GM10266 (cell line): ENCODE data around the gene PPTC7.

Experiments used
- DNase-seq: peaks from one replicate; pipeline ENCODE4 v3.0.0; 2012; ENCODE audit errors: extremely low spot score
- TF ChIP-seq, protein P1 (sequence below): IDR thresholded peaks from 2 replicates; pipeline ENCODE4 v1.5.1; 2012; ENCODE audit warnings: mild to moderate bottlenecking, low read depth; ENCODE audit not compliant: control insufficient read depth, insufficient read depth; ENCODE audit errors: missing control alignments

The PPTC7 gene

DNA sequence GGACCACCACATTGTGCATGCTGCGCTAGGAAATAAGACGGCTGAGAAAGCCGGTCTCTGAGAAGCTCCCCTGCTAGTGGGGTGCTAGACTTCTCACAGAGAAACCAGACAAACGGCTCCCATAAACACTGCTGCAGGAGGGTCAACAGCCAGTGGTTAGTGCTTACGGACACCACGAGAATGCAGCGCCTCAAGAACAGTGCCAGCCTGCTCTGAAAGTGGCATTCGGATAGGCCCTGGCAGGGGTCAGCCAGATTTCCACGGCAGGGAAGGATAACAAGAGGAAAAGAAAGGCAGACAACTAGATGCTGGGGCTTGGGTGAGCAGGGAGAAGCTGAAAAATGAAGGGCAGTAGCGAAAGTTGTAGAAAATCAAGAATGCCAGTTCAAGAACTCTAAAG is 26.4 kb downstream of the PPTC7 start:
- TF ChIP-seq, protein P1, sequence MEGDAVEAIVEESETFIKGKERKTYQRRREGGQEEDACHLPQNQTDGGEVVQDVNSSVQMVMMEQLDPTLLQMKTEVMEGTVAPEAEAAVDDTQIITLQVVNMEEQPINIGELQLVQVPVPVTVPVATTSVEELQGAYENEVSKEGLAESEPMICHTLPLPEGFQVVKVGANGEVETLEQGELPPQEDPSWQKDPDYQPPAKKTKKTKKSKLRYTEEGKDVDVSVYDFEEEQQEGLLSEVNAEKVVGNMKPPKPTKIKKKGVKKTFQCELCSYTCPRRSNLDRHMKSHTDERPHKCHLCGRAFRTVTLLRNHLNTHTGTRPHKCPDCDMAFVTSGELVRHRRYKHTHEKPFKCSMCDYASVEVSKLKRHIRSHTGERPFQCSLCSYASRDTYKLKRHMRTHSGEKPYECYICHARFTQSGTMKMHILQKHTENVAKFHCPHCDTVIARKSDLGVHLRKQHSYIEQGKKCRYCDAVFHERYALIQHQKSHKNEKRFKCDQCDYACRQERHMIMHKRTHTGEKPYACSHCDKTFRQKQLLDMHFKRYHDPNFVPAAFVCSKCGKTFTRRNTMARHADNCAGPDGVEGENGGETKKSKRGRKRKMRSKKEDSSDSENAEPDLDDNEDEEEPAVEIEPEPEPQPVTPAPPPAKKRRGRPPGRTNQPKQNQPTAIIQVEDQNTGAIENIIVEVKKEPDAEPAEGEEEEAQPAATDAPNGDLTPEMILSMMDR: no peak
- DNase-seq: no peak

DNA sequence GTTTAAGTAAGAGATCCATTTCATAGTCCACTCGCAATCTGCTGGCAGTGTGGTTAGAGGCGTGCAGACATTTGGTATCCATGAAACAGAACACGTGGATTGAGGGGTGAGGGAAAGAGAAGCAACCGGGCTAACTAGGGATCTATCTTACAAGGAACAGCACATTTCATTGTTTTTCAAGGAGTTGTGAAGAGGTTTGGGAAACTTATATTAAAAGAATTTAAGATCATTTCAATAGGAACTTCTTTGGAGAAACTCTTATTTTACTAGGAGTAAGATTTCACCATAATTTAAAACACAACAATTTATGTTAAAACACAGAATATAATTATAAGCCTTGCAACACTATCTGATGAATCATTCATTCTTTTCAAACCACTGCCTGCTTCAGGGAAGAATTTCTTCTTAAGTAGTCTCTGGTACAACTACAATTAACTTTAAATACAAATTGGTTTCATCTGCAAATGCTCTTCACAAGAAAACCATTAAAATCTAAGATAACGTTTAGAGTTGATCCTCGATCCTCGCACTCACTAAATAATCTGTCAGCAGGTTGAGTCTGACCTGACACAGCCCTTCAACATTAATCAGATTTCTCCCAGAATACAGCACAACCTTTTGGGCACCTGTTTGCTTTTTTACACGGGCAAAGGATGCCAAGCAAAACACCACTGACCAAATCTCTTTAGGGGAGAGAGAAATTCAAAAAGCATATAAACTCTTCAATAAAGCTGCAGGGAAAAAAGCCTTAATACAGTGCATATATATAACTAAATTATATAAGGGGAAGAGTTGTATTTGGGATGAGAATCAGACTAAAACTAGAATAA is 27.3 kb downstream of the PPTC7 start:
- DNase-seq: no peak
- TF ChIP-seq, protein P1: no peak

DNA sequence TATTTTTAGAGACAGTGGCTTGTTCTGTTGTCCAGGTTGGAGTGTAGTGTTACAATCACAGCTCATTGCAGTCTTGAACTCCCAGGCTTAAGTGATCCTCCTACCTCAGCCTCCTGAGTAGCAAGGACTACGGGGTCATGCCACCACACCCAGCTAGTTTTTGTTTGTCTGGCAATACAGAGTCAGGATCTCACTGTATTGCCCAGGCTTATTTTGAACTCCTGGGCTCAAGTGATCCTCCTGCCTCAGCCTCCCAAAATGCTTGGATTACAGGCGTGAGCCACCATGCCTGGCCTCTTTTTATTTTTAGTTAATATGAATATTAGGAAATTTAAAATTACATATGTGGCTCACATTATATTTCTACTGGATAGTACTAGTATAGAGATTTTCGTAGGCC is 28.9 kb downstream of the PPTC7 start:
- DNase-seq: no peak
- TF ChIP-seq, protein P1: no peak

DNA sequence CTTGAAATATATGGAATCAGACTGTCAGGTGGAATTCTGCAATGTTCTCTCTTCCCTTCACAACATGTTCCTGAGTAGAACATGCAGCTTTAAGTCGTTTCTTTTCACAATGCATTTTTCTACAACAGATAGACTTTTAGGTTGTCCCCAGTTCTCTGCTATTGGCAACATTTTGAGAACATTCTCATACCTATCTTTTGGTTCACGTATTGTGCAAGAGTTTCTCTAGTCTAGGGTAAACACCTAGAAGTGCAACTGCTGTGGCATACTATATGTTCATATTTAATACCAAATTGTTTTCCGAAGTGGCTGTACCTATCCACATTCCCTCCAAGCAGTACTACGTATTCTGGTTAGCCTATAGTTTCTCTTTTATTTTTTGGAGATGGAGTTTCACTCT is 32.1 kb downstream of the PPTC7 start:
- TF ChIP-seq, protein P1: no peak
- DNase-seq: no peak

DNA sequence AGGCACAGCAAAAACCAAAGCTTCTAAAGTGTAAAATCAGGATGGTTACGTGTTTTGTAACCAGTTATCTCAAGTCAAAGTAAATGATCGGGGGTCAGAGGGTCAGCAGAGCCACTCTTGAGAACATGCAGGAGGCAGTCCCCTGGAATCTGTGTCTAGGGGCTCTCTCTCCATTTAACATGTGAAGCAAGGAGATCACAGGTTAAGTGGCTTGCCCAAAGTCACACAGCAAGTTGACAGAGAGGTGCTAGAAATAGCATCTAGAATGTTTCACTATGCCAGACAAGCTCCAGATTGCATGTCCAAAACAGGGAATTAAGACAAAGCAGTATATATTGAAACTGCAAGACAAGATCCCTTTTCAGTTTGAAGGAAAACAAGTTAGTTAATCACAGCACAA is 33.4 kb downstream of the PPTC7 start:
- TF ChIP-seq, protein P1: no peak

DNA sequence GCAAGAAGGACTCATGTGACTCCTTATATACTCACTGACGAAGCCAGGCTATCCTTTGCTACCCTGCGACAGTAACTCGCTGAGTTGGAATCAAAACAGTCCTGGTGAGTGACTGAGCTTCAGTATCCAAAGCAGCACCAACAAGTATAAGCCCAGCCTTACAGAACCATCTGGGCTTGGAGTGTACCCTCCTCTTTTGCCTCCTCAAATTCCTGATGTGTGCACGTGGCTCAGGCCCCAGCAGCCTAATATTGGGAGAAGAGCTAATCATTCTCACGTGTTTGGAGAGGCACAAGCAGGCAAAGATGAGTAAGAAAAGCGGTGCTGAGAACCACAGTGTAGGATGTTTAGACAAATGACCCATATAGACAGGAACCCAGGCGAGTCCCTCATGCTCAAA is 34.4 kb downstream of the PPTC7 start:
- TF ChIP-seq, protein P1: no peak
- DNase-seq: no peak

More for the DNA sequence above, 33.4 kb downstream of the PPTC7 start:
- no peak for DNase-seq

DNA sequence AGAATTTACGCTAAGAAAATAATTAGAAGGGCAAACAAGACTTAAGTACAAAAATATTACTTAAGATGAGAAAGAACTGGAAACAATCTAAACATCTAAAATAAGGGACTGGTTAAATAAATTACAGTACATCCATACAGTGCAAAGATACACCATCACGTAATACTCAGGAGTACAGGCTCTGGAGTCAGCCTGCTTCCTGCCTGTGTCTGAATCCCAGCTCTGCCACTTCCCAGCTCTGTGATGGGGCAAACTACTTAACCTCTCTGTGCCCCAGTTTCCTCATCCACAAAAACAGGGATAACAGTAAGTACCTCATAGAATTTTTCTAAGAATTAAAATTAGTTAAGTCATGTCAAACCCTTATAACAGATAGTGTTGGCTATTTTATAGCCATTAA is 36.0 kb downstream of the PPTC7 start:
- TF ChIP-seq, protein P1: no peak
- DNase-seq: no peak
